Measurements from ENCODE around the gene RACGAP1.

Gene RACGAP1

GRCh38 chr12:49953961-49954846 lies 71.1 kb downstream of the RACGAP1 start:
- DNase-seq = no peak

GRCh38 chr12:49953151-49953550 lies 72.1 kb downstream of the RACGAP1 start:
- DNase-seq = no peak

GRCh38 chr12:49952391-49953055 lies 72.8 kb downstream of the RACGAP1 start:
- DNase-seq = no peak

DNA sequence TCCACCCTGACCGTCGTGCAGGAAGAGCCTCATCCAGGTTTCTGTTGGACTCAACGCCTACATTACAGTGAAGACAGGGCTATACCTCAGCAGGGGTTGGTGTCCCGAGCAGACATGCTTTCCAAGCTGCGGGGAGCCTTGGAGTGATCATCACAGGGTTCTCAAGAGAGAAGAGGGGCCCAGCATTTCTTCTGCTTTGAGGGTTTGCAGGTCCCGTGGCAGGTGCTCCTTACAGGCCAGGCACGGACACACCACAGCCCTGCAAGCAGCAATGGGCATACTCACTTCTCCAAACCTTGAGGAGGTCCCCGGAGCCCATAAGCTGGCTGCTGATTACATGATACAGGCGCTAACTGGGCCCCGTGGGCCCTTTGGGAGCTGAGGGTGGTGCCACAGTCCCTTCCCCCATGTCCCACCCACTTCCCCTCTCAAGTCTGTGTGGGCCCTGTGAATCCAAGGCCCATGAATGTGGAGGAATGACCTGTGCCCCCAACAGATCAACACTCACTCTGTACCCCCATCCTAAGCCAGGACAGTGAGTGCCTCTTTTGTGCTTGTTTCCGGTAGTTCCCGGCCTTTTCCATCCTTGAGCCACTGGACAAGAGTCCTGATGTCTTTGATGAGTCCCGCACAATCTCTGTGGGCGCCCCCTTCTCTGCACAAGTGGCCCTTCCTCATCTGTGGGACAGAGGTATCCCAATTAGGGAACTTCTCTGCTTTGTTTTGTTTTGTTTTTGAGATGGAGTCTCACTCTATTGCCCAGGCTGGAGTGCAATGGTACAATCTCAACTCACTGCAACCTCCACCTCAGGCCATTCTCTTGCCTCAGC lies 73.7 kb downstream of the RACGAP1 start:
- DNase-seq = no peak

DNA sequence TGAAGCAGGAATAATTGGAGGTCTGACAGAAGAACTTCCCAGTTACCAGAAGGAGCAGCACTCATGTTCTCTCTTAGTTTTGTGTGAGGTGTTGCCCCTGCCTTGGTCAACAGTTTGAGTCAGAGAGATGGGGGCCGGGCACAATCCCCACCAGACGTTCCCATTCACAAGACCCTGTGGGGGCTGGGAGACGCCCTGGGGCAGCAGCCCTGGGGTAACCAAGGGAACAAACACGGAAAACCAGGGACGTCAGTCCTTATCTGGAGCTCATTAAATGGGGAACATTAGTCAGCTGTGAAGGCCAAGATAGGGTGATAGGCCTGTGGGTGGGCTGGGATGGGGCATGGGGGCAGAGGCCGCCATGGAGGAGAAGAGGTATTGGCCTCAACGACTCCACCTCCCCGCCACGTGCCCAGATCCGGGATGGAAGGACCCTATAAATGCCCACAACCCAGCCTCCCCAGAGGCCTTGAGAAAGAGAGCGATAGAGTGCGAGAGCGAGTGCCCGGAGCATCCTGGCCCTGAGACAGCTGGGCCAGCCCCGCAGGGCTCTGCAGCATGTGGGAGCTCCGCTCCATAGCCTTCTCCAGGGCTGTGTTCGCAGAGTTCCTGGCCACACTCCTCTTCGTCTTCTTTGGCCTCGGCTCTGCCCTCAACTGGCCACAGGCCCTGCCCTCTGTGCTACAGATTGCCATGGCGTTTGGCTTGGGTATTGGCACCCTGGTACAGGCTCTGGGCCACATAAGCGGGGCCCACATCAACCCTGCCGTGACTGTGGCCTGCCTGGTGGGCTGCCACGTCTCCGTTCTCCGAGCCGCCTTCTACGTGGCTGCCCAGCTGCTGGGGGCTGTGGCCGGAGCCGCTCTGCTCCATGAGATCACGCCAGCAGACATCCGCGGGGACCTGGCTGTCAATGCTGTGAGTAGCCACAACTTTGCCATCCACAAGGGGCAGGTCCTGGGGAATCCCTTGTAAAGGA lies 74.7 kb downstream of the RACGAP1 start, which contains the start of gene AQP2:
Gene AQP2, plus strand, starts transcription at position 465 of the 979 bp plus-strand sequence. Its CDS starts 94 bp downstream, at position 559.
- DNase-seq = no peak

DNA sequence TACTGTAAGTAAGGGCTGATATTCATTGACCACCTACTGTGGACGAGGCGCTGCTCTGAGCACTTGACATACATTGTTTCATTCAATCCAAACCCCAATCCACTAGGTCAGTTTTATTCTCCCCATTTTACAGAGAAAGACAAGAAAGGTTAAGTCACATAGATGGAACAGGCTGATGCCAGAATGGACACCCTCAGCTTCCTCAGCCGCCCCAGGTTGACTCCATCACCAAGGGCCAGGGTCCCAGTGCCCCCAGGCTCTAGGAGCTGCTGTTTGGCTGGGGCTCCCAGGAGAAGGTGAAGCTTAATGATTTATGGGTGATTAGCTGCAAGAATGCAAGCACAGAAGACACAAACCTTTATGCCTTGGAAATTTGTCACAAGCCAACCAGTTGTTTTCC lies 75.4 kb downstream of the RACGAP1 start:
- no peak for DNase-seq

DNA sequence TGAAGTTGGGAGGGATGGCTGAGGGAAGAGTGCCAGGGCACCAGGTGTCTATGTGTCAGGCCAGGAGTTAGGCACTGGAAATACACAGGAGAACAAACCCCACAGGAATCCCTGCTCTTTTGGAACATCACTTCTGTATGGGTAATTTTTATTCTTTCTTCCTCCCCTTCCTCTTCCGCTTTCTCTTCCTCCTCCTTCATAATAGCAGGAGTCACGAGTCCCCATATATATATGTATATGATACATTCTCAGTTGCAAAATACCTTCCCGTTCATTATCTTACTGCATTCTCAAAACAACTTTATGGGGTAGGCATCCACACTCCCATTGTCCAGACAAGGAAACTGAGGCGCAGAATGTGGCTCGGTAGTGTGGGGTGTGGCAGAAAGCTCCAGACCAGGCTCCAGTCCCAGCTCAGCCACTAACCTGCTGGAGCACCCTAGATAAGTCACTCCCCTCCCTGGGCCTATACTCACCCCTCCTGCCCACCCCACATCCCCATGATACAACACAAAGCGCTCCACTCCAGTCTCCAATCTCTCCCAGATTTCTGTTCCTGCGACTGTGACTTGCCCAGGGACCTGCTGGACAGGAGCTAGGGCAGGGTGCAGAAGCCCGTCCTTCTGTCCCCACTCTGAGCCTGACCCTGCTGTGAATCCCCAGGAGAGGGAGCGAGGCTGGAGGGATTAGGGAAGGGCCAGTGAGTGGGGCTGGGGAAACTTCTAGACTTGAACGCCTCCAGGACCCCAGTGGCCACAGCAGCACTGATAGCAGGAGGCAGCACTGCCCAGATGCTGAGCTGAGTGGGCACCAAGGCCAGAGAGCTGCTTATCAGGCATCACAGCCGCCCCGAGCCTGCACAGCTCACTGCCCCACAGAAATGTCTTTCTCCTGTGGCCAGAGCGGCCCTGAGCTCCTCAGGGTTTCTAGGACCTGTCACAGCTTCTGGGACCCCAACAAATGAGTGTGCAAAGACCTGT lies 76.1 kb downstream of the RACGAP1 start:
- no peak for DNase-seq

- DNase-seq = no peak
Observed at GRCh38 chr12:49947593-49948226, 77.6 kb downstream of the RACGAP1 start.

DNA sequence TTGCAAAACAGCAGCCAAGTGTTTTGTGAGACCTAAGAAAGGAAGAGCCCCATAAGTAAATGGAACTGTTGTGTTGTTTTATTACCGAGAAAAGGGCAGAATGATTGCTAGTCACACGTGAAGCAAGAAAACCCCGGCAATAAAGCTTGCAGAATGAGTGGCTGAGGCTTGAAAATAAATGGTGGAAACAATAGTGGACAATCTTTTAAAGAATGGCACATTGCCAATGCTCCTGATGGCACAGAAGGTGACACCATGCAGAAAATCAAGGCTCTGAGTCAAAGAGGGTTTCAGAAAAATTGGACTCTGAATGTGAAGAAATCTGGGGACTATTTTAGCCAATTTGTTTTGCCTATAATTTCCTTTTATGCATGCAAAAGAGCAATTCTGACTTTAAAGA lies 78.8 kb downstream of the RACGAP1 start:
- DNase-seq = no peak

DNA sequence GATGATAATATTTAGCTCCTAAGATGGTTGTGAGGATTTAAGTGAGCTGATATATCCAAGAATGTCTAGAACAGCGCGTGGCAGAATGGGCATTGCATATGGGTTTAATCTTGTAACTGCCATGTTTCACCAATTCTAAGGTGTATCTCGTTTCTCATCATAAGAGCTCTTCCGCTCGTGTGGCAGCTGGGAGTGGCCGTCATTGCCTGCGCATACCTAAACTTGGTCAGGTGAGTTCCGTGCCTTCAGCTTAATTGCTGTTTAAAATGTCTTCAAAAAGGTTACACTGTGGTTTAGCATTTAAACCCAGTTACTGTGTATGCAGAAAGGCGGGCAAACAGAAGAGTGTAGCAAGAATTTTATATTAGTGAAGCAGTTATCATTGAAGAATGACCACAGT lies 79.2 kb downstream of the RACGAP1 start:
- no peak for DNase-seq

GRCh38 chr12:49945394-49946080 lies 79.8 kb downstream of the RACGAP1 start:
- peak; percentile 35 for DNase-seq

DNA sequence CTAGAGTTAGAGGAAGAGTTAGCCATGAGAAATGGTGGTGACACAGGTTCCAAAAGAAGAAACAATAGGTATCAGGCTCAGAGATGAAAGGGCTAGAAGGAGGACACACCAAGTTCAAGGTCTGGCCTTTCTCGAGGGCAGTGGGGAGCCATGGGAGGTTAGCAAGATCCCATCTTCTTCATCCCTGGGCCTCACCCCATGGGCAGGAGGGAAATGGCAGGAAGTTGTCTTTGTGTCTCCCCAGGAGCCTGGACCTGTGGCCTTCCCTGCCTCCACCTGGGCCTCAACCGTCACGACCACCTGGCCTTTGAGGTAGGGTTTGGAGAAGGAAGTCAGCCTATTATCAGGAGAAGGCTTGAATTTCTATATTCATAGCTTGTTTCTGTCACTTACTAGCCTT lies 80.6 kb downstream of the RACGAP1 start:
- no peak for DNase-seq

DNA sequence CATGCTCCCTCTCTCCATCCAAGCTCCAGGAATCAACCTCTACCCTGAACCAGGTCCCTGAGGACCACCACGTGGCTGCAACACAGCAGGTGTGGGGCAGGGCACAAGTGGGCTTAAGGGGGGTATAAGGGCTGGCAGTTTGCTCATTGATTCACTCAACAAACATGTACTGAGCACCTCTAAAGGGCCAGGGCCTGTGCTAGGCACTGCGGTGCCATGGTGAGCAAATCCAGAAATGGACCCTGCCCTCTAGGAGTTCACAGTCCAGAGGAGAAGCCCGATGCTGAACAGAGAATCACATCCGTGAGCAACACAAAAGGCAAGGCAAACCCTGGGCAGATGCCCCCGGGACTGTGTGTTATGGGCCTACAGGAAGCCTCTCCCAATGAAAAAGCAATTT lies 81.2 kb downstream of the RACGAP1 start:
- no peak for DNase-seq

DNA sequence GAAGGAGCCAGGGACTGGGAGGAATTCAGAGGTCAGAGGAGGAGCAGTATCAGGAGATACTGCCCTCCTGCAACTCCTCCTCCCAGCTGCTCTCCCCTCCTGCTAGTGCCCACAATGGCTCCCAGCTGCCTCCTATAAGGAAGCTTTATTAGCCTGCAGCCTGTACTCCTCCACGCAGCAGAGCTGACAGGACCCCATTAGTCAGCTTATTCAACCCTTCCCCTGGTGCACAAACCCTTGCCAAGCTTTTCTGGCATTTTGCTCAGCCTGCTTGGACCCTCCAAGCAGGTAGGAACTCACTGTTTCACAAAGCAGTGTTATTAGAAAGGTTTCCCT lies 81.7 kb downstream of the RACGAP1 start:
- DNase-seq = no peak

GRCh38 chr12:49942921-49943624 lies 82.2 kb downstream of the RACGAP1 start:
- no peak for DNase-seq

DNA sequence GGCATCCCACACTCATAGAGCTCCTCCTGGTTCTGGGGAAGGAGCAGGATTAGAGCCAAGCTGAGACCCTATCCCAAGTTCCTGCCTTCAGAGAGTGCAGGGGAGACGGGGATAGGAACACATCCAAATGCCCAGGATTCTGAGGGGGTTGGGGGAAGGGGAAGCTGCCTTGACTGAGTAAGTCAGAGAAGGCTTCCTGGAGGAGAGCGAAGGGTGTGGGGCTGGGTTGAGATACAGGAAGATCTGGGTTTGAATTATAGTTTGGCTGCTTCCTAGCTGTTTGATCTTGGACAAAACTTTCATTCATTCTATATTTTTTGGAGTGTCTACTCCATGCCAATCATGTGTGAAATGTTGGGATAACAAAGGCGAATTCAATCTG lies 82.8 kb downstream of the RACGAP1 start:
- no peak for DNase-seq

DNA sequence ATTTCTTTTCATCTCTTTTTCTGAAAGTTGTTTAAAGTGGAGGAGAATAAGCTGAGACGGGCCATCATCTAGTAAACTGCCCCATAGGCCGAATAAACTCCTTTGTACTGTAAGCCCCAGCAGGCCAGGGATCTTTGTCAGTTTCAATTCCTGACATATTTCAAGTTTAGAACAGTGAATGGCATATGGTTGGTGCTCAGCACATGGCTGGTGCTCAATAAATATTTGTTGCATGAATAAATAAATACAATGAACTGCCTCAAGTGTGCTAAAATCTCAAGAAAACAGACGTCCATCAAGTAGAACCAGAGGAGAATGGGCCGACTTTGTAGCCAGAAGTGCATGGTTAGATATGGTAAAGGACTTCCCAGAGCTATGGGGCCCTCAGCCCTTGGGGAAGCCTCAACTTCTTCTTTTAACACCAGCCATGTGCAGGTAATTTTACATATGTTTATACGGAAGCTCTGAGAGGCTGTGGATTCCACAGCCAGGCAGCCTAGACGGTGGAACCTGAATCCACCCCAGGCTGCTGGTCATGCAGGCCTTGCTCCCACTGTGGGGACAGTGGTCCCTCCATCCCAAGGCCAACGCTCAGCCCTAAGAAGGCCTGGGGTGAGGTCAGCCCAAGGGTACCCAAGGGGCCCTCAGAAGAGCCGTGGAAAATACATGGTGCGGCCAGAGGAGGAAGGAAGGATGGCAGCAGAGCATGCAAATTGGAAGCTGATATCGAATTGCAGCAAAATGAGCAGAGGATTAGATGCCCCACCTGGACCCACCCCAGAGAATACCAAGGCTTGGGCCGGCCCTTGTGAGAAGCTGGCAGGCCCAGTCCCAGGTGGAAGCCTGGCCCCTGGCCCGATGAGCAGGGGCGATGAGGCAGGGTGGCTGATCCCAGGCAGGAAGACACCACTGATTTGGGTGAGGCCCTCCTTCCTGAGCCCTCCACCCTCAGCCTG lies 83.5 kb downstream of the RACGAP1 start:
- no peak for DNase-seq

DNA sequence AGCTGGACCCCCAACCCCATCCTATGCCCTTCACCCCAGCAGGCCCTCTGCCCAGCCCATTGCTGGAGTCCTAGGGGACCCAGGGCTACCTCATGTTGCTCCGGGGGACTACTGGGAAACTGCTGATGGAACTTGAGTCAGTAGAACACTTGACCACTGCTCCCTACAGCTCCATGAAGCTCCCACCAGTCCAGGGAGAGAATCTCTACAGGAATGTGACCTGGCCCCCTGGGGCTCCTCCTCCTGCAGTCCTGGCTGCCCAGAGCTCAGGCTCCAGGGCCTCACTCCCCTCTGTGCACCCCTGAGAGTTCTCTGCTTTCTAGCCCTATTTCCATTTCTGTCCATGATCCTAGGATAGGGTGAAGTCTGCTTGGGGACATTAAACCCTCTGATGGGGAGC lies 85.6 kb downstream of the RACGAP1 start:
- no peak for DNase-seq
